ENCODE measurements around the gene LNPK. TPM values are rescaled to one million over a fixed set of nuclear protein-coding genes. Genes with fewer than 3 reads are reported as not detected.

Gene LNPK
- total RNA-seq, 1 donor from 2014 or later = 35.2 TPM

- Mint-ChIP-seq H3K4me3 (no peak overlapping the region), H3K27ac (no peak overlapping the region), H3K4me1 (ENCODE audit: low read depth) (no peaks in the 10 kb centered on the region), H3K36me3 (ENCODE audit: low read depth) (peaks cover 37% of the 10 kb centered on the region), H3K27me3 (ENCODE audit: insufficient read depth) (no peaks in the 10 kb centered on the region), H3K9me3 (peaks cover 6% of the 10 kb centered on the region)
- DNase-seq (ENCODE audit: low spot score) = no peak
- intact Hi-C loops (cut with micrococcal nuclease) = no loop called here
These were observed 44.2 kb downstream of the LNPK start for GRCh38 chr2:175957845-175958244.

GRCh38 chr2:175955136-175955535 is 46.9 kb downstream of the LNPK start:
- Mint-ChIP-seq H3K9me3 (no peaks in the 10 kb centered on the region), H3K27me3 (ENCODE audit: insufficient read depth) (no peaks in the 10 kb centered on the region), H3K27ac (no peak overlapping the region), H3K4me1 (ENCODE audit: low read depth) (no peaks in the 10 kb centered on the region), H3K36me3 (ENCODE audit: low read depth) (peaks cover 29% of the 10 kb centered on the region), H3K4me3 (no peak overlapping the region)
- intact Hi-C loops (cut with micrococcal nuclease) = no loop called here
- DNase-seq (ENCODE audit: low spot score) = no peak

- Mint-ChIP-seq H3K4me3 (no peak overlapping the region), H3K27ac (no peak overlapping the region), H3K4me1 (ENCODE audit: low read depth) (no peaks in the 10 kb centered on the region), H3K9me3 (no peaks in the 10 kb centered on the region), H3K27me3 (ENCODE audit: insufficient read depth) (no peaks in the 10 kb centered on the region), H3K36me3 (ENCODE audit: low read depth) (peaks cover 9% of the 10 kb centered on the region)
- intact Hi-C loops (cut with micrococcal nuclease) = no loop called here
- no peak for DNase-seq (ENCODE audit: low spot score)
These were observed 51.6 kb downstream of the LNPK start for GRCh38 chr2:175950512-175950911.

- intact Hi-C loops (cut with micrococcal nuclease) = no loop called here
- H3K9me3 Mint-ChIP-seq = no peaks in the 10 kb centered on the region
- peaks cover 9% of the 10 kb centered on the region for H3K36me3 Mint-ChIP-seq (ENCODE audit: low read depth)
- H3K27me3 Mint-ChIP-seq (ENCODE audit: insufficient read depth) = no peaks in the 10 kb centered on the region
- DNase-seq (ENCODE audit: low spot score) = no peak
- H3K27ac Mint-ChIP-seq = no peak overlapping the region
- no peak overlapping the region for H3K4me3 Mint-ChIP-seq
- no peaks in the 10 kb centered on the region for H3K4me1 Mint-ChIP-seq (ENCODE audit: low read depth)
These were observed 53.9 kb downstream of the LNPK start for GRCh38 chr2:175948191-175948590.

GRCh38 chr2:175947073-175947472 is 55.0 kb downstream of the LNPK start:
- Mint-ChIP-seq H3K4me1 (ENCODE audit: low read depth) (no peaks in the 10 kb centered on the region), H3K9me3 (no peaks in the 10 kb centered on the region), H3K4me3 (no peak overlapping the region), H3K36me3 (ENCODE audit: low read depth) (peaks cover 3% of the 10 kb centered on the region), H3K27ac (no peak overlapping the region), H3K27me3 (ENCODE audit: insufficient read depth) (no peaks in the 10 kb centered on the region)
- DNase-seq (ENCODE audit: low spot score) = no peak
- intact Hi-C loops (cut with micrococcal nuclease) = no loop called here

- H3K4me3 Mint-ChIP-seq = no peak overlapping the region
These were observed 60.4 kb downstream of the LNPK start for GRCh38 chr2:175941699-175942098.

GRCh38 chr2:175937216-175937615 is 64.9 kb downstream of the LNPK start:
- intact Hi-C loops (cut with micrococcal nuclease) = no loop called here
- H3K27ac Mint-ChIP-seq = no peak overlapping the region
- no peaks in the 10 kb centered on the region for H3K9me3 Mint-ChIP-seq
- H3K4me1 Mint-ChIP-seq (ENCODE audit: low read depth) = no peaks in the 10 kb centered on the region
- peaks cover 12% of the 10 kb centered on the region for H3K36me3 Mint-ChIP-seq (ENCODE audit: low read depth)
- H3K27me3 Mint-ChIP-seq (ENCODE audit: insufficient read depth) = no peaks in the 10 kb centered on the region
- H3K4me3 Mint-ChIP-seq = no peak overlapping the region
- DNase-seq (ENCODE audit: low spot score) = no peak

More at GRCh38 chr2:175941699-175942098, 60.4 kb downstream of the LNPK start:
- DNase-seq (ENCODE audit: low spot score) = no peak
- Mint-ChIP-seq H3K36me3 (ENCODE audit: low read depth) (peaks cover 11% of the 10 kb centered on the region), H3K27me3 (ENCODE audit: insufficient read depth) (no peaks in the 10 kb centered on the region), H3K4me1 (ENCODE audit: low read depth) (no peaks in the 10 kb centered on the region), H3K27ac (no peak overlapping the region), H3K9me3 (no peaks in the 10 kb centered on the region)
- intact Hi-C loops (cut with micrococcal nuclease) = no loop called here

- no peaks in the 10 kb centered on the region for H3K4me1 Mint-ChIP-seq (ENCODE audit: low read depth)
- H3K4me3 Mint-ChIP-seq = no peak overlapping the region
- no peak for DNase-seq (ENCODE audit: low spot score)
- no peaks in the 10 kb centered on the region for H3K9me3 Mint-ChIP-seq
- no peaks in the 10 kb centered on the region for H3K27me3 Mint-ChIP-seq (ENCODE audit: insufficient read depth)
- no peak overlapping the region for H3K27ac Mint-ChIP-seq
- intact Hi-C loops (cut with micrococcal nuclease) = no loop called here
- peaks cover 12% of the 10 kb centered on the region for H3K36me3 Mint-ChIP-seq (ENCODE audit: low read depth)
These were observed 66.5 kb downstream of the LNPK start for GRCh38 chr2:175935289-175936181.

- Mint-ChIP-seq H3K27me3 (ENCODE audit: insufficient read depth) (no peaks in the 10 kb centered on the region), H3K27ac (no peak overlapping the region), H3K4me1 (ENCODE audit: low read depth) (no peaks in the 10 kb centered on the region), H3K4me3 (no peak overlapping the region), H3K9me3 (no peaks in the 10 kb centered on the region), H3K36me3 (ENCODE audit: low read depth) (peaks cover 10% of the 10 kb centered on the region)
- intact Hi-C loops (cut with micrococcal nuclease) = no loop called here
- no peak for DNase-seq (ENCODE audit: low spot score)
These were observed 69.4 kb downstream of the LNPK start for GRCh38 chr2:175932675-175933074.

GRCh38 chr2:175931805-175932204 is 70.3 kb downstream of the LNPK start:
- Mint-ChIP-seq H3K27me3 (ENCODE audit: insufficient read depth) (no peaks in the 10 kb centered on the region), H3K27ac (no peak overlapping the region), H3K4me3 (no peak overlapping the region), H3K9me3 (no peaks in the 10 kb centered on the region), H3K4me1 (ENCODE audit: low read depth) (no peaks in the 10 kb centered on the region), H3K36me3 (ENCODE audit: low read depth) (peaks cover 11% of the 10 kb centered on the region)
- intact Hi-C loops (cut with micrococcal nuclease) = no loop called here
- no peak for DNase-seq (ENCODE audit: low spot score)

GRCh38 chr2:175930504-175930903 is 71.6 kb downstream of the LNPK start:
- H3K27ac Mint-ChIP-seq = no peak overlapping the region
- intact Hi-C loops (cut with micrococcal nuclease) = no loop called here
- H3K27me3 Mint-ChIP-seq (ENCODE audit: insufficient read depth) = no peaks in the 10 kb centered on the region
- no peak overlapping the region for H3K4me3 Mint-ChIP-seq
- H3K36me3 Mint-ChIP-seq (ENCODE audit: low read depth) = peaks cover 13% of the 10 kb centered on the region
- no peaks in the 10 kb centered on the region for H3K9me3 Mint-ChIP-seq
- H3K4me1 Mint-ChIP-seq (ENCODE audit: low read depth) = no peaks in the 10 kb centered on the region
- no peak for DNase-seq (ENCODE audit: low spot score)

- H3K27me3 Mint-ChIP-seq (ENCODE audit: insufficient read depth) = no peaks in the 10 kb centered on the region
- intact Hi-C loops (cut with micrococcal nuclease) = no loop called here
- no peak overlapping the region for H3K27ac Mint-ChIP-seq
- no peak overlapping the region for H3K4me3 Mint-ChIP-seq
- DNase-seq (ENCODE audit: low spot score) = no peak
- H3K9me3 Mint-ChIP-seq = no peaks in the 10 kb centered on the region
- peaks cover 18% of the 10 kb centered on the region for H3K36me3 Mint-ChIP-seq (ENCODE audit: low read depth)
- no peaks in the 10 kb centered on the region for H3K4me1 Mint-ChIP-seq (ENCODE audit: low read depth)
These were observed 72.2 kb downstream of the LNPK start for GRCh38 chr2:175929850-175930249.

- Mint-ChIP-seq H3K27ac (no peak overlapping the region), H3K27me3 (ENCODE audit: insufficient read depth) (no peaks in the 10 kb centered on the region), H3K9me3 (no peaks in the 10 kb centered on the region), H3K36me3 (ENCODE audit: low read depth) (peaks cover 15% of the 10 kb centered on the region), H3K4me1 (ENCODE audit: low read depth) (no peaks in the 10 kb centered on the region), H3K4me3 (no peak overlapping the region)
- intact Hi-C loops (cut with micrococcal nuclease) = no loop called here
- no peak for DNase-seq (ENCODE audit: low spot score)
These were observed 75.8 kb downstream of the LNPK start for GRCh38 chr2:175926272-175926671.

All from activated T-helper 1 cell treated with anti-CD3 and anti-CD28 coated beads, Interleukin-12 subunit alpha, Interleukin-12 subunit beta, Interleukin-2, Interleukin-4 antibody, amounts not matched to agents 30 ng/mL and 10 ng/mL and 1 ng/mL, durations not matched to agents 14 hours and 24 hours and 36 hours (primary cell).